LNCaP clone FGC (cell line): ENCODE measurements around the gene RUFY1.
"Not testable (repeated sequence)": the region's sequence is repeated elsewhere in the genome, so short reads cannot be mapped to it uniquely, and the experiment has no call there.

Experiments used
- DNase-seq: peaks from one replicate; pipeline ENCODE4 v3.0.0-alpha.2; 2011; ENCODE audit warnings: low read depth
- H3K4me3 ChIP-seq: 2 replicates; pipeline ENCODE4 v1.5.1; 2011; ENCODE audit warnings: mild to moderate bottlenecking, low read depth, low read length, control low read depth
- TF ChIP-seq, protein P1 (sequence below): IDR thresholded peaks from 2 replicates; pipeline ENCODE4 v1.5.1; 2012; ENCODE audit warnings: mild to moderate bottlenecking; ENCODE audit not compliant: control insufficient read depth, insufficient read depth; ENCODE audit errors: extremely low read depth

RUFY1 gene

GRCh38 chr5:179509845-179510244 is 40.5 kb upstream of the RUFY1 start:
- DNase-seq = no peak
- H3K4me3 ChIP-seq = no peak overlapping the region
- TF ChIP-seq, protein P1, sequence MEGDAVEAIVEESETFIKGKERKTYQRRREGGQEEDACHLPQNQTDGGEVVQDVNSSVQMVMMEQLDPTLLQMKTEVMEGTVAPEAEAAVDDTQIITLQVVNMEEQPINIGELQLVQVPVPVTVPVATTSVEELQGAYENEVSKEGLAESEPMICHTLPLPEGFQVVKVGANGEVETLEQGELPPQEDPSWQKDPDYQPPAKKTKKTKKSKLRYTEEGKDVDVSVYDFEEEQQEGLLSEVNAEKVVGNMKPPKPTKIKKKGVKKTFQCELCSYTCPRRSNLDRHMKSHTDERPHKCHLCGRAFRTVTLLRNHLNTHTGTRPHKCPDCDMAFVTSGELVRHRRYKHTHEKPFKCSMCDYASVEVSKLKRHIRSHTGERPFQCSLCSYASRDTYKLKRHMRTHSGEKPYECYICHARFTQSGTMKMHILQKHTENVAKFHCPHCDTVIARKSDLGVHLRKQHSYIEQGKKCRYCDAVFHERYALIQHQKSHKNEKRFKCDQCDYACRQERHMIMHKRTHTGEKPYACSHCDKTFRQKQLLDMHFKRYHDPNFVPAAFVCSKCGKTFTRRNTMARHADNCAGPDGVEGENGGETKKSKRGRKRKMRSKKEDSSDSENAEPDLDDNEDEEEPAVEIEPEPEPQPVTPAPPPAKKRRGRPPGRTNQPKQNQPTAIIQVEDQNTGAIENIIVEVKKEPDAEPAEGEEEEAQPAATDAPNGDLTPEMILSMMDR = no peak

DNA sequence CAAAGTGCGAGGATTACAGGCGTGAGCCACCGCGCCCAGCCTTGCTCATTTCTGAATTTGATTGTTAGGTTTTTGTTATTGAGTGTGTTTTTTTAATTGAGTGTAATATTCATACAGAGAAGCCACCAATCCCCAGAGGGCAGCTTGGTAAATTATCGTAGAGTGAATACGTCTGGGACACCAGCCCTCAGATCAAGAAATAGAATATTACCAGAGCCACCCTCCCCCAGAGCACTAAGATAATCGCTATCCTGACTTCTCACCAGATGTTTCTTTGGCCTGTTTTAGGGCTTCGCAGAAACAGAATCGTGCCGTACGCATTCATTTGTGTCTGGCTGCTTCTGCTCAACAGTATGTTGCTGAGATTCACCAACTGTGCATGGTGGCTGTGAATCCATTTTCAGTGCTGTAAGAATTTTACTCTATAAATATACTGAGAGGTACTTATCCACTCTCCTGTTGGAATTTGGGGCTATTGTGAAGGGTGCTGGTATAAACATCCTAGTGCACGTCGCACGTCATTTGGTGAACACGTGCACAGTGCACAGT is 37.8 kb upstream of the RUFY1 start:
- TF ChIP-seq, protein P1 = no peak
- no peak for DNase-seq
- H3K4me3 ChIP-seq = no peak overlapping the region

DNA sequence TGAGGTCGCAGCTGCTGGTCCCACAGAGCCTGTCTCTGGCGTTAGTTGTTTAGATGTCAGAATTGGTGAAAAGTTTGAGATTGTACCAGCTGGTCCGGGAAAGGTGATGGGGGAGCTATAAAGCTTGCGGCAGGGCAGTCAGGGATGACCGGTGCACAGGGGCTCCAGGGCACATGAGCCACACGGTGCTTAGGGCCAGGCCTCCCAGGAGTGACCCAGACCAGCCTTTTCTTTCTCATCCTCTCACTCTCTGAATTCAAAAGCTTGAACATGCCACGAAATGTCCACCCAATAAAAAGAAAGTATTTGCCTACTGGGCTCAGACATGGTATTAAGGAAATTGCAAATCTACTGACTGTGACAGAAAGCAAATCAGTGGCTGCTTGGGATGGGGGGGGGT is 34.9 kb upstream of the RUFY1 start:
- not testable (repeated sequence) for H3K4me3 ChIP-seq, DNase-seq

GRCh38 chr5:179516221-179516620 is 34.1 kb upstream of the RUFY1 start:
- DNase-seq = no peak
- H3K4me3 ChIP-seq = no peak overlapping the region
- TF ChIP-seq, protein P1 = no peak

DNA sequence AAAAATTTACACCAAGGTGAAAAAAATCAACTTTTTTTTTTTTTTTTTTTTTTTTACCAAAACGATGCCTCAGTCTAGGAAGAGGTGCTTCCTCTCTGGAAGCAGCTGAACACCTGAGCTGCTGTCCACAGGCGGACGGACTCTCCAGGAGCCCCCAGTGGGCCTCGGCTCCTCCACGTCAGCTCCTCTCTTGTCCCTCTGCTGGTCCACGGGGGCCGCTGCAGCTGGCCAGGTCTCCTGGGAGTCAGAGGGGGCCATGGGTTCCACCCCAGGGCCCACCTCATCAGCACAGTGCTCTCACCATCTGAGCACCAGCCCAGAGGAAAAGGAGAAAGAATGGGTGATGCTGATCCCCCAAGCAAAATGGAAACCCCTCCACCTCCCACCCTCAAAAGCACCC is 32.6 kb upstream of the RUFY1 start:
- H3K4me3 ChIP-seq = not testable (repeated sequence)

GRCh38 chr5:179518369-179518768 is 32.0 kb upstream of the RUFY1 start:
- DNase-seq, H3K4me3 ChIP-seq: not testable (repeated sequence)

More for the DNA sequence above, 32.6 kb upstream of the RUFY1 start:
- not testable (repeated sequence) for DNase-seq

DNA sequence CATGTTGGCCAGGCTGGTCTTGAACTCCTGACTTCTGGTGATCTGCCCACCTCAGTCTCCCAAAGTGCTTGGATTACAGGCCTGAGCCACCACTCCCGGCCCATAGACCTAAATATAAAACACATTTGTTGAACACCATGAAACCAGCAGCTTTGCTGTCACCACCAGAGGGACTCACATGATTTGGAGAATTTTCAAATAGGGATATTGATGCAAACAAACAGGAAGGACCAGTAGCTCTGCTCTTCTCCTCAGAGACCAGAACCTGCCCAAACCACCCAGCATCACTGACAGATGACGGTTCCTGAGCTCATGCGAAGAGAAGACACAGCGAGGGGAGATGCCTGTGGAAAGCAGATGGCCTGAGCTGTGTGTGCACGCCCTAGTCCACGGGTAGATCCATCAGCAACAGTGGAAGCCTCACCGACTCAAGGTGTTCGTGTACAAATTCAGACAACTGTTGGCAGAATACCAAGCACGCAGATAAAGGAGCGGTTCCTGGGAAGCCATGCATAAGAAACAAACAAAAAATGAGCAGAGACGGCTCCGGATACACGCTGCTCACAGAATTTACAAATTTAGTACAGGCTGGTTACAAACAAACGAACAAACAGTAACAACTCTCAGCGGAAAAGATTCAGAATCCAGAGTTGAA is 30.8 kb upstream of the RUFY1 start:
- not testable (repeated sequence) for H3K4me3 ChIP-seq
- peak; percentile 75 for DNase-seq

DNA sequence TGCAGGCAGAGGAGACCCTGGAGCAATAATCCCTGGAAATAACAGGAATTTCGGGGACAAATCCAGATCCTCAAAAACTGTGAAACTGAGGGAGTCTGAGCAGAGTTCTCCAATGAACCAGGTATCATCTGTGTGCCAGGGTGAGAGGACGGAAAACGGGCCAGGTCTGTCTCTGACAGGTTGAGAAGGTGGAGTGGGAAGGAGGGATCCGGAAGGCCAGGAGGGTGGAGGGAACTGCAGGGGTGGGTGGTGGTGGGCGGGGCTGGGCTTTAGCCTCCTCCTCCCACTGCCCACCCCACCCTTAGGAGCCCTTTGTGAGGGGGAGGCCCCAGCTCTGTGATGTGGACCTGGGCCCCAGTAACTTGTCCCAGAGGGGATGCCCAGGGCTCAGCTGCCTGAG is 28.2 kb upstream of the RUFY1 start:
- H3K4me3 ChIP-seq, DNase-seq: not testable (repeated sequence)

DNA sequence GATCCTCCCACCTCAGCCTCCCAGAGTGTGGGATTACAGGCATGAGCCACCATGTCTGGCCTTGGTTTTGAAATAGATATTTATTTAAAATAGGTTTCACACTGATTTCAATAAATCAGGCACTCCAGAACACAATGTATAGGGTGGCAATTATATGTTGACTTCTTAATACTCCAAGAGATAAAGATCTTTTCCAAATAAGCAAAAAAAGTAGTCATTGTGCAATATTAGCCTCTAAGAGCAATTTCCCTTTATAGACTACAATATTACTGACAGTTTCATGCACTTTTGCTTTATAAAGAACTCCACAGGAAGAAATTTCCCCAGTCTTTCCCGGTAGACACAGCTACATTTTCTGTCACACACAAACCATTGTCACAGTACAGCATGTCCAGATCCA is 23.4 kb upstream of the RUFY1 start:
- no peak overlapping the region for H3K4me3 ChIP-seq
- DNase-seq = no peak
- TF ChIP-seq, protein P1 = no peak
